Bronchial epithelial cell (primary cell): ENCODE measurements around the gene RCBTB1. TPM values are rescaled to one million over a fixed set of nuclear protein-coding genes. Genes with fewer than 3 reads are reported as not detected.

Experiments
- DNase-seq: peaks from one replicate; pipeline ENCODE4 v3.0.0-alpha.2; 2010; ENCODE audit warnings: low read depth
- FAIRE-seq: peaks from 2 replicates; lab custom pipeline; 2011; peaks lifted over from hg19 to GRCh38; lab: Jason Lieb, UNC
- H3K27me3 ChIP-seq: 2 replicates; pipeline ENCODE4 v1.5.1; 2011; ENCODE audit warnings: low read length; ENCODE audit not compliant: control insufficient read depth, insufficient read depth
- H3K36me3 ChIP-seq: 2 replicates; pipeline ENCODE4 v1.5.1; 2011; ENCODE audit warnings: low read length; ENCODE audit not compliant: control insufficient read depth, insufficient read depth
- H3K4me3 ChIP-seq: 2 replicates; pipeline ENCODE4 v1.5.1; 2011; ENCODE audit warnings: mild to moderate bottlenecking, low read depth, low read length, control low read depth
- total RNA-seq: library from RNA; depleted of rRNA; stranded (reverse); fragments of >200 nt; gene quantifications from 2 replicates; pipeline ENCODE4 v1.2.1, GENCODE V29; 2014
- TF ChIP-seq, protein P1 (sequence below): IDR thresholded peaks from 2 replicates; pipeline ENCODE4 v1.5.1; 2011; ENCODE audit warnings: mild to moderate bottlenecking, moderate library complexity, low read length, control low read depth, inconsistent platforms; ENCODE audit not compliant: insufficient read depth, severe bottlenecking

Gene RCBTB1
- total RNA-seq, 1 donor from 2014 or later: 21.3 TPM

- DNase-seq (peak; percentile 10), FAIRE-seq (no peak)
- H3K27me3 ChIP-seq: no peaks in the 10 kb centered on the region
- no peak overlapping the region for H3K4me3 ChIP-seq
- TF ChIP-seq, protein P1, sequence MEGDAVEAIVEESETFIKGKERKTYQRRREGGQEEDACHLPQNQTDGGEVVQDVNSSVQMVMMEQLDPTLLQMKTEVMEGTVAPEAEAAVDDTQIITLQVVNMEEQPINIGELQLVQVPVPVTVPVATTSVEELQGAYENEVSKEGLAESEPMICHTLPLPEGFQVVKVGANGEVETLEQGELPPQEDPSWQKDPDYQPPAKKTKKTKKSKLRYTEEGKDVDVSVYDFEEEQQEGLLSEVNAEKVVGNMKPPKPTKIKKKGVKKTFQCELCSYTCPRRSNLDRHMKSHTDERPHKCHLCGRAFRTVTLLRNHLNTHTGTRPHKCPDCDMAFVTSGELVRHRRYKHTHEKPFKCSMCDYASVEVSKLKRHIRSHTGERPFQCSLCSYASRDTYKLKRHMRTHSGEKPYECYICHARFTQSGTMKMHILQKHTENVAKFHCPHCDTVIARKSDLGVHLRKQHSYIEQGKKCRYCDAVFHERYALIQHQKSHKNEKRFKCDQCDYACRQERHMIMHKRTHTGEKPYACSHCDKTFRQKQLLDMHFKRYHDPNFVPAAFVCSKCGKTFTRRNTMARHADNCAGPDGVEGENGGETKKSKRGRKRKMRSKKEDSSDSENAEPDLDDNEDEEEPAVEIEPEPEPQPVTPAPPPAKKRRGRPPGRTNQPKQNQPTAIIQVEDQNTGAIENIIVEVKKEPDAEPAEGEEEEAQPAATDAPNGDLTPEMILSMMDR: no peak
- H3K36me3 ChIP-seq: no peaks in the 10 kb centered on the region
Observed at GRCh38 chr13:49524740-49525501, 60.4 kb downstream of the RCBTB1 start.

- Histone ChIP-seq H3K4me3 (no peak overlapping the region), H3K27me3 (no peaks in the 10 kb centered on the region), H3K36me3 (peaks cover 2% of the 10 kb centered on the region)
- DNase-seq (no peak), FAIRE-seq (no peak)
- TF ChIP-seq, protein P1: no peak
Observed at GRCh38 chr13:49521224-49521623, 64.1 kb downstream of the RCBTB1 start.

DNA sequence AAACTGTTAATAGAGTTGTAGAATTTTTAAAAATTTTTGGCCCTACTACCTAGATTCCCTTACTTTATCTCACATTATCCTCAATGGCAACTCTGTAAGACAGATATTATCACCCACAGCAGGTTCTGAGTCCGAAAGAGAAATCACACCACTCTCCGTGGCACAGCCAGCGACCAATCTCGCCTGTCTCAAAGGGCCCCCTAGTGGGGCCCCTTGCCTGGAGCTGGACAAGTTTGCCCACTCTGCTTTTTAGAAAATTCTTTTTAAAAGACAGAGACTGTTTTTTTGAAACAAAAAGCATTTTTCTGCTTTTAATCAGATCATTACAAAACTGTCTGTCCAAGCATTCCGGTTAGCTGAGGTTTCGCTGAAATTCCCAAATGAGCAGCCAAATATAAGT, 67.9 kb downstream of the RCBTB1 start:
- FAIRE-seq (no peak), DNase-seq (no peak)
- Histone ChIP-seq H3K27me3 (no peaks in the 10 kb centered on the region), H3K4me3 (no peak overlapping the region), H3K36me3 (peaks cover 4% of the 10 kb centered on the region)
- TF ChIP-seq, protein P1: no peak

DNA sequence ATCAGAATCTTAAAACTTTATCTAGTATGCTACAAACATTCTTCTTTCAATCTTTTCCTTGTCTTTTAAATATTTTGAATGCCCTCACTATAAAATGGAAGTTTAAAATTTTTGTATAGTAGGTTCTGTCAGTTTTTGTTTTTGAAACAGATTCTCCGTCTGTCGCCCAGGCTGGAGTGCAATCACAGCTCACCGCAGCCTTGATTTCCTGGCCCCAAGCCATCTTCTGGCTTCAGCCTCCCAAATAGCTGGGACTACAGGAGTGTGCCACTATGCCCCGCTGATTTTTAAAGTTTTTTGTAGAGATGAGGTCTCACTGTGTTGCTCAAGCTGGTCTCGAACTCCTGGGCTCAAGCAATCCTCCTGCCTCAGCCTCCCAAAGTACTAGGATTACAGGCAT, 68.9 kb downstream of the RCBTB1 start:
- TF ChIP-seq, protein P1: no peak
- no peak overlapping the region for H3K4me3 ChIP-seq
- no peaks in the 10 kb centered on the region for H3K27me3 ChIP-seq
- no peak for DNase-seq
- no peak for FAIRE-seq
- H3K36me3 ChIP-seq: peaks cover 4% of the 10 kb centered on the region

GRCh38 chr13:49512578-49512977, 72.8 kb downstream of the RCBTB1 start:
- DNase-seq: no peak
- TF ChIP-seq, protein P1: no peak
- Histone ChIP-seq H3K27me3 (no peaks in the 10 kb centered on the region), H3K4me3 (no peak overlapping the region), H3K36me3 (peaks cover 3% of the 10 kb centered on the region)
- FAIRE-seq: no peak

DNA sequence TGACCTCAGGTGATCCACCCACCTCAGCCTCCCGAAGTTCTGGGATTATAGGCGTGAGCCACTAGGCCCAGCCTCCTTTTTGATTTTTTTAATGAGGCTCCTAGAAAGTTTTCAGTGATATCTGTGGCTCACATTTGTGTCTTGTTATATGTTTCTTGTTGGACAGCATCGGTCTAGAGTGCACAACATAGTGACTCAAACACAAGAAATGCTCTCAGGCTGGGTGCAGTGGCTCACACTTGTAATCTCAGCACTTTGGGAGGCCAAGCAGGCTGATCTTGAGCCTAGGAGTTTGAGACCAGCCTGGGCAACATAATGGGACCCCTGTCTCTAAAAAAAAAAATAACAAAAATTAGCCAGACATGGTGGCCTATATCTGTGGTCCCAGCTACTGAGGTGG, 81.4 kb downstream of the RCBTB1 start:
- no peak for DNase-seq
- Histone ChIP-seq H3K36me3 (no peaks in the 10 kb centered on the region), H3K4me3 (no peak overlapping the region), H3K27me3 (no peaks in the 10 kb centered on the region)
- TF ChIP-seq, protein P1: no peak
- FAIRE-seq: no peak
